SKM-1 treated with dmso at 0.1 percent for 144 hours (cell line): ENCODE measurements around the gene HAT1.
A peak's percentile ranks its signal among the peaks of the same experiment; 100 is the strongest.
"Not testable (repeated sequence)": the region's sequence is repeated elsewhere in the genome, so short reads cannot be mapped to it uniquely, and the experiment has no call there.

Experiments used
- DNase-seq: peaks from one replicate; lab custom pipeline; 2025; ENCODE audit not compliant: unreplicated experiment; lab: John Stamatoyannopoulos, UW

The HAT1 gene, protein sequence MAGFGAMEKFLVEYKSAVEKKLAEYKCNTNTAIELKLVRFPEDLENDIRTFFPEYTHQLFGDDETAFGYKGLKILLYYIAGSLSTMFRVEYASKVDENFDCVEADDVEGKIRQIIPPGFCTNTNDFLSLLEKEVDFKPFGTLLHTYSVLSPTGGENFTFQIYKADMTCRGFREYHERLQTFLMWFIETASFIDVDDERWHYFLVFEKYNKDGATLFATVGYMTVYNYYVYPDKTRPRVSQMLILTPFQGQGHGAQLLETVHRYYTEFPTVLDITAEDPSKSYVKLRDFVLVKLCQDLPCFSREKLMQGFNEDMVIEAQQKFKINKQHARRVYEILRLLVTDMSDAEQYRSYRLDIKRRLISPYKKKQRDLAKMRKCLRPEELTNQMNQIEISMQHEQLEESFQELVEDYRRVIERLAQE

DNA sequence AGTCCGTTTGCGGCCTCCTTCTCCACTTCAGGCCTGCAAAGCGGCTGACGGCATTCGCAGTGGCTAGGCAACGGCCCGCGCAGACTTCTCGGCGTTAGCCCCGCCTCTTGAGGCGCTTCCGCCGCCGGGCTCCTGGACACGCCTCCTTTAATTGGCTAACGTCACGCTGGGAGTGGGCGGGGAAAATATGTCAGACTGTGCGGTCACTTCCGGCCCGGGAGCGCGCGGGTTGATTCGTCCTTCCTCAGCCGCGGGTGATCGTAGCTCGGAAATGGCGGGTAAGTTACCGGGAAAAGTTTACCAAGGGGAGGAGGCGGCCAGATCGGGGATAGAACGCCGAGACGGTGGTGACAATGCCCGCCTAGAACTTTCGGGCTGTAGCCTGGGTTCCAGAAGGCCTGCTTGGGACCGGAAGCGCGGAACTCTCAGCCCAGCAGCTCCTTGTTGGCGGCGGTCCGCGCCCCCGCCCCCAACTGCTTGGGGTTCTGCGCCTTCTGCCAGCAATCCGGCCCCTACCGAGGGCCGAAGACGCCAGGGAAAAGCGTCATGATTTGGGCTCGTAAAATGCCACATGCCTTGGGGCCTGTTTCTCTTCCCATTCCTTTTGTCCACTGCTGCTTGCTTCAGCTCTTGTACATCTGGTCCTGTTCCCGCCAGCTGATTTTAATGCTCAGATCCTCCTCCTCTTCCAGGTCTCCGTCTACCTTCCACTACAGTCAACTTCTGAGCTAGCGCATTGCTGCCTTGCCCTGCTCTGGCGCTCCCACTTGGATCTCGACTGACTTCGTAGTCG is at the start of gene HAT1:
HAT1 (plus strand) TSS at position 232 of the 793 bp plus-strand sequence; CDS start at position 272, 40 bp downstream.
- peak; percentile 95 for DNase-seq

DNA sequence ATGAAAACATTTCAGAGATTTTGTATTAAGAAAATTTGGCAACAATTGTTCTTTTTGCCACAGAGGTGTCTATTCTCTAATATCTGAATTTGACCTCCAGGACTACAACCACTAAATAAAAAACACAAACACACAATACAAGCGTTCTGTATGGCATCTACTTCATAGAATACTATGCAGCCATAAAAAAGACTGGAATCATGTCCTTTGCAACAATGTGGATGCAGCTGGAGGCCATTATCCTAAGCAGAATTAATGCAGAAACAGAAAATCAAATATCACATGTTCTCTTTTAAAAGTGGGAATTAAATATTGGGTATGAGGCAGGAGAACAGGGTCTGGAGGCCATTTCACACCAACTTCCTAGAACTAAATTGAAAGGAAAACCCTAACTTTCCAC is 47.7 kb upstream of the HAT1 start:
- DNase-seq: no peak

DNA sequence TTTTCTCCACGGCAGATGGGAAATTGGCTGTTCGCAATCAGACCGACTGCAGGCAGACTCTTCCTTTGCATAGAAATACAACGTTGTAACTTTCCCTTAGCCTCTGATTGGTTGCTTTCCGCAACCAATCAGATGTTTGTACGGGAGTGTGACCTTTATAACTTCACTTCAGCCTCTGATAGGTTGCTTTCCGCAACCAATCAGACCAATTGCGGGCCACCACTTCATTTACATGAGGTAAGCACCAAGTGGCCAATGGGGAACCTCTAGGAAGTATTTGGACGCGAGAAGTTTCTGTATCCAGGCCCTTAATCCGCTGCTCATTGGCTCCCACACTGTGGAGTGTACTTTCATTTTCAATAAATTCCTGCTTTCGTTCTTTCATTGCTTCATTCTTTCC is 47.3 kb upstream of the HAT1 start:
- no peak for DNase-seq

DNA sequence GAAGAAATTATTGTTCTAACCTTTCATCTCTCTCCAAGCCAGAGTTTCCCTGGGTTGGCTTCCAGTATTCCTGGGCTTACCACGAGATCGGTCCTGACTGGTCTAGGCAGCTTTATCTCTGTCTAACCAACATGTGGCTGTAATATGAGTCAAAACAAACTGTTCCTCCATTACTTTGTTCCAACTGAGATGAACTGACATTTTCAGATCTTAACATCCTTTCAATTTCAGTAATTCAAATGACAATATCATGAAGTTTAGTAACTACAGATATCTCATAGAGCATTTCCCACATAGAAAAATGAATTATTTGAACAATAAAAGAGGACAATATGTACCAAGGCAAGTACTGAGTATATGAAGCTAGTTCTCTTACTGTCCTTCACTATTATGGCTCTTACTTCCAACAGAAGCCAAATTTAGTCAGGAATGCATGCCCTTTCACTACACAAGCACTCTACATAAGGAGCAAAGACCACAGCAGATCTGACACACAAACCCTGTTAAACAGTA is 43.7 kb upstream of the HAT1 start:
- DNase-seq: no peak

DNA sequence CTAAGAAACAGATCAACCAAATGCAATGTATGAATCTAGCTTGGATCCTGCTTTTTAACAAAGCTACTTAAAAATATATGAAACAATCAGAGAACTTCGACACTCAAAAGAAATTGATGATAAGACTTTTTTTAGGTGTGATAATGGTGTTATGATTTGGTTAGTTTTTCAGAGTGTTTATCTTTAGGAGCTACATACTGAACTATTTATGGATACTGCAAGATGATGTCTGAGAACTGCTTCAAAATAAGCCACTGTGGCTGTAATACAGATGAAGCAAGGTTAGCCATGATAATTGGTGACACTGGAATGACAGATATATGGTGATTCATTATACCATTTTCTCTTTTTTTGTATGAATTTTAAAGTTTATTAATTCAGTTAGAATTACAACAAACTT is 42.4 kb upstream of the HAT1 start:
- no peak for DNase-seq

DNA sequence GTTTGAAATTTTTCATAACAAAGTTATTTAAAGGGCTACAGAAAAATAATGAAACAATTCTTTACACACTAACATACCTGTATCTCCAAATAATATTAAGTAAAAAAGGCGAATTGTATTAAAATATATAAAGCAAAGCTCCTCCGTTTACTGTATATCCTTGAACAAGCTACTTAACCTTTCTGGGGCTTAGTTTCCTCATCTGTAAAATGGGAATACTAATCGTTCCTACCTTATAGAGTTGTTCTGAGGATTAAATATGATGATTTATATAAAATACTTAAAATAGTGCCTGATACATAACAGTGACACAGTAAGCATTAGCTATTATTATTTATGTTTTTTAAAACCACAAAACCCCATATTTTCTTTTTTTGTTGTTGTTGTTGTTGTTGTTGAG is 41.5 kb upstream of the HAT1 start:
- DNase-seq: no peak

DNA sequence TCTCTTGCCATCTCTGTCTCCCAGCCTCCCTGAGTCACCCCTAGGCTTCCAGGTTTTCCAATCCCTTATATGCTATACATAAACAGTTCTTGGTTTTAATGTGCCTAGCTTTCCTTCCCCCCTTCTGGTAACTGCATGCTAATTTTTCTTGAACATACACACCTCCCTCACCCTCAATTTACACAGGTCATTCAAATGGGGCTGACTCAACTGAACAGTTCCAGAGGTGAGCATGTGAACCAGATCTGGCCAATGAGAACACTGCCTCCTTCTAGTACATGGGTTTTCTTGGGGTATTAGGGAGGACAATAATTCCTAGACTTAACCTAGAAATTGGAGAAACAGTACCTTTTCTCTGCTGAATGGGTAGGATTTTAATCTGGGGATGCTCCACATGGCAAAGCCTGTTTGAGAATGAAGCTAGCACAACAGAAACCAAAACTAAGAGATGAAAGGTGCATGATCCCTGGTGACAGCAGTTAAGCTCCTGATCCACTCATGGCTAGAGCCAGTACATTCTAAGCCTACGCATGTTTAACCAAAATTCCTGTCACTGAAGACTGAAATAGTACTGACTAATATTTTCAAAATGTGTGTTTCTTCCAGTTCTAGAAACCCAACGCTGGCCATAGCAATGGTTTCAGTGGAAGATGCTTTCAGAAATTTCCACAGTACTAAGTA is 40.0 kb upstream of the HAT1 start:
- no peak for DNase-seq

DNA sequence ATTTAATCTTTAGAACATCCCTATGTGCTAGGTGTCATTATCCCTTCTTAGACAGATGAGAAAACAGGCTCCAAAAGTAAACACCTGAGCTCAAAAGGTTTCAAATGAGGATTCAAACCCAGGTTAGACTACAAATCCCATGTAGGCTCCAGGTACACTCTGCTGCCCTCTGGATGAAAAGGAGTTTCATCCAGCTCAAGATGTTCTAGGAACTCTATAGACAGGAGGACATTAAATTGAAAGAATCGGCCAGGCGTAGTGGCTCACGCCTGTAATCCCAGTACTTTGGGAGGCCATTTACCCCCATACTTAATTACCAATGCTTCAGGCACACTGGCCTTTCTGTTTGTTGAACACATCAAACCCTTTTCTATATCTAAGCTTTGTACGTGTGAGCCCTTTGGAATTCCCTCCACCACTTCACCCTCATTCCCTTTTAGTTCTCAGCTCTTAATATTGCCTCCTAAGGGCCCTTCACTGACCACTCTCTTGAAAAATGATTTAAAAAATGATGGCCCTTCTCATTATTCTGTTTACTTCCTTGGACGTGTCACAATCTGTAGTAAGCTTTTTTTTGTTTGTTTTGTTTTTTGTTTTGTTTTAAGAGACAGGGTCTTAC is 38.9 kb upstream of the HAT1 start:
- no peak for DNase-seq

DNA sequence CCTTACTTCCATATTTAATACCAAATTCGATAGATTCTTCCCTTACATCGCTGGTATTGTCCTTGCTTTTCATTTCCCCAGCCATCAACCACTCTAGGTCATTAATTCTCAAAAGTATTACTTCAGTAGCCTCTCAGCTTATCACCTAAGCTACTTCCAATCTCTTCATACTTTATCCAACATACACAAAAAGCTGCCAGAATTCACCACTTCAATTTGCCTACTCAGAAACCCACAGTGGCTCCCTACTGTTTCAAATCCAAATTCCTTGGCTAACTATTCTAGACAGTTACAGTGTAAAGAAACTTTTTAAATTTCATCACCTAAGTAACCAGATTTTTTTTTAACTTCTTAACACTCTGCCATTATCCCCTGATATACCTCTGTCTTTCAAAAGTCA is 32.9 kb upstream of the HAT1 start:
- no peak for DNase-seq

DNA sequence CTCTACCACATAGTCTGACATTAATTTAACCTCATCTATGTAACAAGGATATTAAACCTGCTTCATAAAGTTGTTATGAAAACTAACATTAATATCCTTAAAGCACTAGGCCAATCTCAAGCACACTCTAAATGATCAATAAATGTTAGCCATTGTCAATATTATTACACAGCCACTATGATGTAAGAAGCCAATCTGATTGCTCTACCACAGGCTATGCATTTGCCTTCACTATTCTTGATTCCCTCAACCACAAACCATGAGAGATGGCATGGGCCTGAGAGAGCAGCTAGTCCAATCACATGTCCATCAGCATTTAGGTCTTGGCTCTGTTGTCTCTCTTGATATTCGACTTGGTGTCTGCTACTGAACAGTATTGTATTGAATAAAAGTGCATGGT is 32.5 kb upstream of the HAT1 start:
- no peak for DNase-seq

DNA sequence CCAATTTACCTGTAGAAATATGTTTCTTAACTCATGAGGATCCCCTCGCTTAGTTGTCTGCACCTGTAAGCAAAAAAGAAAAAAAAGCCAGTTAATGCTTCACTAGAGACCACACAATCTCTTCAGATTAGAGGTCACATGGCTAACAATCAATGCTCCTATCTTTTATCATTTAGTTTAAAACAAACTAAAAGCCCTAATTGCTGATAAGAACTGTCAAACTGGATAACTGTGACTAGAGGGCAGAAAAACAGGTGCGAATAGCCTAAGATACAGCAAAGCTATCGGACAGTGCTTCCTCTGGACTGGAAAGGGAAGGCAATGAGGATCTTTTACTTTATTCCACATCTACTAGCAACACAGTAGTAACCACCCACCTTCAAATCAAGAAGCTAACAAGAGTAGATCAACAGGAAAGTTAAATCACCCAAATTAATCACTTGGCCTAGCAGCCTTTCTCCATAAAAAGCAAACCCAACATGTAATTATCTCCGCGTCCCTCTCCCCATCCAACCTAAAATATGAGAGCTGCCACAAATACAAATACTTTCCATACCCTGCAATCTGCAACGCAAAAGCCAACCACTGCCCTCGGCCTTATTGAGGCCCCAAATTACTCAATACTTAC is 29.0 kb upstream of the HAT1 start:
- no peak for DNase-seq

DNA sequence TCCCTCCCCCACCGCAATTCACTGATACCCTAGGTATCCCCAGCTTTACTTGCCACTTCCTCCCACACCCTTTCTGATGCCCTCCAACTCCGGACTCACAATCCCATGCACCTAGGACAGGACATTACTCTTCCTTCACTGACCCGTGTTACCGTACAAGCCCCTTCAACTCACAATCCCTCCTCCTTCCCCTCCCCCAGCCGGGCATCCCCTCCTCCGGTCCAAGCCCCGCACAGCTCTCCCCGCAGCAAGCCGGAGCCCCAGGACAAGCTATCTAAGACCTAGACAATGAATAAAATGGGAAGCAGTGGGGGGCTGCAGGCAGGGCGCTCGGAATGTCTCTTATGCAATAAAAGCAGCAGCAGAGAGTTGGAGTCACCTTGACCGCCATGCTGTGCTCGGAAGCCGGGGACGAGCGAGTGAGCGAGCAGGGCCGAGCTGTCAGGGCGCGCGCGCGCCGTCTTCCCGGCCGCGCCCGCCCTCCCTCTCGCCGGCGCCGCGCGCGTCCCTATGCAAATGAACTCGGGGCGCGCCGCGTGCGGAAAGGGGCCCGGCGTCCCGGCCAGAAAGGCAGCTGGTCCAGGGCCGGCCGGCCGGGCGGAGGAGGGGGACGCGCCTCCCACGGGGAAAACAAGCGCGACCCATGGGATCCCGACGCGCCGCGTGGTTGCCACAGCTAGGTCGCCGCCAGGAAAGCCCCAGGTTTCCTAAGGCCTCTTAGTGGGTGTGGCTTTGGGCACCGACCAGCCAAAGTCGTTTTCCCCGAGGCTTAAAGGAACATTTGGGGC is 28.2 kb upstream of the HAT1 start, which contains the start of gene SLC25A12:
SLC25A12 (minus strand) TSS at position 421 of the 788 bp plus-strand sequence; CDS start at position 391, 30 bp downstream.
- peak; percentile 84 for DNase-seq

DNA sequence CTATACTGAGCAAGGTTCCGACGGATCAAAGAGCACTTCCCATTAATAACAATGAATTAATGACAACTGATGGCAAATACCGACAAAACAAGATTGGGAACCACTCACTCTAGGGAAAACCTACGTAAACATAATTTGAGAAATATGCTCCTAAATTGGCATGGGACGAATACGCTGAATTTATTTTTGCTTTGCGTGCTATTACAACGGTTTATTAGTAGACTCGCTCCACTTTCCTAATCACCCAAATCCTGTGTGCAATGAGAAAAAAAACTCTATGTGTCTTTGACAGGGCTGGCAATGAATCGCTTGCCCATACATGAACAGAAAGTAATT is 27.7 kb upstream of the HAT1 start:
- DNase-seq: no peak

DNA sequence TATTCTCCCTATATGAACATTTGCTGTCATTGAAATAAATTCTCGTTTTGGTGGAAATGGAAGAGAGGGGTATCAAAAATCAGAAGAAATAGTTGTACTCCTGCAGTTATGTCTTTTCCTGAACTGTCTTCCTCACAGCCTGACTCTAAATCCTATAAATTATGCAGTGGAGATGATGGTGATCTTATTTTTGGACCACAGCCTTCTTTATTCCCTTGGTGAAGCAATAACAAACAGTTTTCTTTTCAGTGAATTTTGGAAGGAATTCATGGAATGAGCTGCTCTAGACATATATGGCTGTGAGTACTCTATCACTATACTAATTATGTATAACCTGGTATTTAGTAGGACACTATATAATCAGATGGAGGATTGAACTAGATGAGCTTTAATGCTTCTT is 26.5 kb upstream of the HAT1 start:
- no peak for DNase-seq

DNA sequence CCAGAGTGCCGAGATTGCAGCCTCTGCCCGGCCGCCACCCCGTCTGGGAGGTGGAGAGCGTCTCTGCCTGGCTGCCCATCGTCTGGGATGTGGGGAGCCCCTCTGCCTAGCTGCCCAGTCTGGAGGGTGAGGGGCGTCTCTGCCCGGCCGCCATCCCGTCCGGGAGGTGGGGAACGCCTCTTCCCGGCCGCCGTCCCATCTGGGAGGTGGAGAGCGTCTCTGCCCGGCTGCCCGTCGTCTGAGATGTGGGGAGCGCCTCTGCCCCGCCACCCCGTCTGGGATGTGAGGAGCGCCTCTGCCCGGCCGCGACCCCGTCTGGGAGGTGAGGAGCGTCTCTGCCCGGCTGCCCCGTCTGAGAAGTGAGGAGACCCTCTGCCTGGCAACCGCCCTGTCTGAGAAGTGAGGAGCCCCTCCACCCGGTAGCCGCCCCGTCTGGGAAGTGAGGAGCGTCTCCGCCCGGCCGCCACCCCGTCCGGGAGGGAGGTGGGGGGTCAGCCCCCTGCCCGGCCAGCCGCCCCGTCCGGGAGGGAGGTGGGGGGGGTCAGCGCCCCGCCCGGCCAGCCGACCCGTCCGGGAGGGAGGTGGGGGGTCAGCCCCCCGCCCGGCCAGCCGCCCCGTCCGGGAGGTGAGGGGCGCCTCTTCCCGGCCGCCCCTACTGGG is 22.5 kb upstream of the HAT1 start:
- DNase-seq: not testable (repeated sequence)

DNA sequence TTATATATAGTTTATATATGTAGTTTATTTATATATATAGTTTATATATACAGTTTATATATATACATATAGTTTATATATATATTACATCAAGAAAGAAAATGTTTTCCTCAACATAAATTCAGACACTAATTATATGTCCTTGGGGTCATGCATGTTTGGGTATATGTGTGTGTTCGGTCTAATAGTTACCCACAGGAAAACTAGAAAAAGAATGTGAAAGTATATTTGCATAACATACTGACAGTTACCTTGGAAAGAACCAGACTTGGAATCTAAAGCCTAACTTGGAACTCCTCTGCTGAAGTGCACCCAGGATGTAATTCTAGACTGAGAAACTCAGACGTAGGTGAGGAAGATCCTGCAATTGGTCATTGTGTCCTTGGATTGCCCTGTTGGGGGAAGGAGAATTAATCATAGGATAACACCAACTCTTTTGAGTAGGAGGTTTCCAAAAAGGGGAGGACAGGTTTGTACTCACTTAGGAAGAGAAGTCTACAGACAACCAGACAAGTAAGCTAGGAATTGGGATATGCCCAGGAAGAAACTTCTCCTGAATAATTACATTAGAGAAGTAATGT is 19.3 kb upstream of the HAT1 start:
- no peak for DNase-seq

DNA sequence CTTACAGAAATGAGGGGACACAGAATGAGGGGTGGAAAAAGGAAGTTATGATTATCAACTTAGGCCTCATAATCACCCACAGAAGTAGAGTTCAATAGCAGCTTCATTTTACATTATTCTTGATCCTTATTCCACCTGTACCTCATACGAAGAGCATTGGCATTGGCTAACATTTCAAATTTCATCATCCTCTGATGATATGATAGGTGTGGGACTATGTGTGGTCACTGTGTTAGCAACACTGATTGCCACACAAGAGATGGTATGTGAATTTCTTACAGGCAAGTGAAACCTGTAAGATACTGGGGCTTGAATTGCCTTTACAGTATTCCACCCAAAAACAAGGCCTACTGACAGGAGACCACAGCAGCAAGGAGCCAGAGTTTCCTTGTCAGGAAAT is 14.0 kb upstream of the HAT1 start:
- no peak for DNase-seq

DNA sequence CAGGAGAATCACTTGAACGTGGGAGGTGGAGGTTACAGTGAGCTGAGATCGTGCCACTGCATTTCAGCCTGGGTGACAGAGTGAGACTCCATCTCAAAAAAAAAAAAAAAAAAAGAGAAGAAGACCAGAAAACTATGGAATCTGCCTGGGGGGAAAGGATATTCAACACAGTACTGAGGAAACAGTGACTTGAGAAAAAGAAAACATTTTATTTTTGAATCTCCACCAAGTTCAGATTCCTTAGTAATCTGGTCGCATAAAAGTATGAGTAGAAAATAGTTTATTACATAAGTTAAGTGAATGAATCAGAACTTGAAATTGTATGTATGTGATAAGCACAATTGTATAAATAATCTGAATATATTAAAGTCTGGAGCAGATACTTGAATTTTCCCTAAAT is 13.0 kb upstream of the HAT1 start:
- DNase-seq: no peak

DNA sequence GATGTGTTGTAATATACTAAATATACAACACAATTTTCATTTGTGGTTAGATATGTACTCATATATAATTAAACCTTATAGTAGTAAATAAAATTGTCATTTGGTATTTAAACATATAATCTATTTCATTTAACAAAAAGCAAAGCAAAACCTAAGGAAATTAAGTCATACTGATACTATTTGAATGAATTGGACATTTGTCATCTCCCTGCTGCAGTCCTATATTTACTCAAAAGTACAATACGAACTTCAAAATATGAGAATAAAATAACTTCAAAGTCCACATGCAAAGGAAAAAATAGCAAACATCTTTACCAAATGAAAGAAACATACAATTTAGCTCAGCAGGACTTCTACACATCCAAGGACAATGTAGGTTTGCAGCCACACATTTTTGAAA is 11.8 kb upstream of the HAT1 start:
- no peak for DNase-seq
